DOHH2 (cell line): ENCODE data around the gene HMX2.

Experiments
- H3F3A ChIP-seq: fragments of 200-600 bp; sonication (generic), shearing (Covaris generic); 2 replicates; pipeline ENCODE4 v1.6.0; 2016; ENCODE audit warnings: antibody characterized with exemption, mild to moderate bottlenecking; ENCODE audit not compliant: control insufficient read depth, insufficient read depth
- H3K27ac ChIP-seq: fragments of 200-600 bp; sonication (generic); 2 replicates; pipeline ENCODE4 v1.5.1; 2014; ENCODE audit warnings: low read depth, mild to moderate bottlenecking, low read length, moderate library complexity
- H3K27me3 ChIP-seq: fragments of 200-600 bp; sonication (generic); 2 replicates; pipeline ENCODE4 v1.6.1; 2014; ENCODE audit warnings: mild to moderate bottlenecking, low read length, mixed read lengths; ENCODE audit not compliant: control insufficient read depth
- H3K36me3 ChIP-seq: fragments of 200-600 bp; sonication (generic); 2 replicates; pipeline ENCODE4 v1.6.1; 2014; ENCODE audit warnings: mild to moderate bottlenecking, low read length, moderate library complexity, mixed read lengths; ENCODE audit not compliant: control insufficient read depth
- H3K4me1 ChIP-seq: fragments of 200-600 bp; sonication (generic); 2 replicates; pipeline ENCODE4 v1.6.1; 2014; ENCODE audit warnings: mild to moderate bottlenecking, low read length, mixed read lengths; ENCODE audit not compliant: control insufficient read depth
- H3K4me2 ChIP-seq: fragments of 200-600 bp; sonication (generic); 2 replicates; pipeline ENCODE4 v1.6.0; 2014; ENCODE audit warnings: mild to moderate bottlenecking, low read length, moderate library complexity
- H3K4me3 ChIP-seq: fragments of 200-600 bp; sonication (generic); 2 replicates; pipeline ENCODE4 v1.5.1; 2014; ENCODE audit warnings: mild to moderate bottlenecking, low read length, mixed read lengths
- H3K79me2 ChIP-seq: fragments of 200-600 bp; sonication (generic); 2 replicates; pipeline ENCODE4 v1.6.1; 2014; ENCODE audit warnings: mild to moderate bottlenecking, low read length, mixed read lengths; ENCODE audit not compliant: control insufficient read depth
- H3K9me2 ChIP-seq: fragments of 200-600 bp; sonication (generic); replicated peaks from 2 replicates; pipeline ENCODE4 v1.6.1; 2014; ENCODE audit warnings: mild to moderate bottlenecking, low read length, mixed read lengths; ENCODE audit not compliant: control insufficient read depth
- H3K9me3 ChIP-seq: fragments of 200-600 bp; sonication (generic); 2 replicates; pipeline ENCODE4 v1.6.1; 2014; ENCODE audit warnings: antibody characterized with exemption, low read length, mixed read lengths; ENCODE audit not compliant: control insufficient read depth, insufficient read depth
- H4K20me1 ChIP-seq: fragments of 200-600 bp; sonication (generic); 2 replicates; pipeline ENCODE4 v1.6.0; 2014; ENCODE audit warnings: low read depth, mild to moderate bottlenecking, antibody characterized with exemption, low read length, moderate library complexity; ENCODE audit not compliant: control insufficient read depth, insufficient read depth
- CTCF ChIP-seq: fragments of 200-600 bp; sonication (generic); IDR thresholded peaks from one replicate; pipeline ENCODE4 v1.5.1; 2014; ENCODE audit warnings: antibody characterized with exemption, mild to moderate bottlenecking, low read depth, low read length; ENCODE audit not compliant: poor library complexity, severe bottlenecking
- EZH2phosphoT487 ChIP-seq: fragments of 200-600 bp; sonication (generic); IDR thresholded peaks from 2 replicates; pipeline ENCODE4 v1.6.1; 2017; ENCODE audit warnings: borderline replicate concordance, mild to moderate bottlenecking, antibody characterized with exemption, low read length, moderate library complexity, mixed read lengths

HMX2 gene

GRCh38 chr10:123146013-123146893, 1.7 kb upstream of the HMX2 start:
- Histone ChIP-seq H3F3A (no peaks in the 10 kb centered on the region), H3K36me3 (no peaks in the 10 kb centered on the region), H3K79me2 (no peaks in the 10 kb centered on the region), H3K9me2 (no peaks in the 10 kb centered on the region), H3K4me2 (no peak overlapping the region), H4K20me1 (no peaks in the 10 kb centered on the region), H3K27ac (no peak overlapping the region), H3K4me3 (no peak overlapping the region), H3K27me3 (peaks cover 57% of the 10 kb centered on the region), H3K9me3 (no peaks in the 10 kb centered on the region), H3K4me1 (peaks cover 7% of the 10 kb centered on the region)
- TF ChIP-seq CTCF (no peak), EZH2phosphoT487 (no peak)

GRCh38 chr10:123146894-123147634, 872 bp upstream of the HMX2 start:
- no peaks in the 10 kb centered on the region for H3K36me3 ChIP-seq
- peaks cover 58% of the 10 kb centered on the region for H3K27me3 ChIP-seq
- no peaks in the 10 kb centered on the region for H3F3A ChIP-seq
- no peaks in the 10 kb centered on the region for H3K9me2 ChIP-seq
- no peaks in the 10 kb centered on the region for H3K9me3 ChIP-seq
- no peak overlapping the region for H3K4me3 ChIP-seq
- H3K4me2 ChIP-seq: no peak overlapping the region
- TF ChIP-seq EZH2phosphoT487: no peak
- no peak for TF ChIP-seq CTCF
- no peaks in the 10 kb centered on the region for H3K79me2 ChIP-seq
- H4K20me1 ChIP-seq: no peaks in the 10 kb centered on the region
- peaks cover 14% of the 10 kb centered on the region for H3K4me1 ChIP-seq
- H3K27ac ChIP-seq: no peak overlapping the region

GRCh38 chr10:123148414-123149161, 652 bp downstream of the HMX2 start:
- H3K4me3 ChIP-seq: no peak overlapping the region
- no peak overlapping the region for H3K4me2 ChIP-seq
- peaks cover 54% of the 10 kb centered on the region for H3K27me3 ChIP-seq

More at GRCh38 chr10:123148414-123149161, 652 bp downstream of the HMX2 start:
- H3F3A ChIP-seq: peaks cover 4% of the 10 kb centered on the region; the same call in 1 of the 2 replicates
- no peak overlapping the region for H3K27ac ChIP-seq
- H3K9me2 ChIP-seq: no peaks in the 10 kb centered on the region
- no peaks in the 10 kb centered on the region for H4K20me1 ChIP-seq
- peaks cover 4% of the 10 kb centered on the region; the same call in 1 of the 2 replicates for H3K36me3 ChIP-seq
- no peaks in the 10 kb centered on the region for H3K79me2 ChIP-seq
- TF ChIP-seq CTCF: no peak
- no peak for TF ChIP-seq EZH2phosphoT487
- peaks cover 18% of the 10 kb centered on the region for H3K4me1 ChIP-seq
- no peaks in the 10 kb centered on the region for H3K9me3 ChIP-seq
